Caco-2 (cell line): ENCODE measurements around the gene NDUFS7. TPM values are rescaled to one million over a fixed set of nuclear protein-coding genes. Genes with fewer than 3 reads are reported as not detected.

Experiments
- BruUV-seq: library from RNA; stranded (reverse); fragments of 400-500 nt; replicated peaks from 2 replicates; lab custom pipeline; 2021; lab: Mats Ljungman, UMichigan
- CTCF ChIA-PET: fragments of 300-600 bp; sonication (Branson Sonifier 250); formaldehyde crosslinking; loops from one replicate; lab custom pipeline; 2022; ENCODE audit warnings: antibody characterized with exemption; lab: Charles Lee
- POLR2A ChIA-PET: fragments of 300-600 bp; sonication (Branson Sonifier 250); formaldehyde crosslinking; loops from one replicate; lab custom pipeline; 2022; ENCODE audit warnings: antibody characterized with exemption; lab: Charles Lee
- DNase-seq, 2 experiments: peaks; one replicate each; pipeline versions ENCODE4 v3.0.0 to v3.0.0-alpha.2; 2020 to 2022
- H3K27me3 ChIP-seq: replicated peaks from 2 replicates; pipeline ENCODE4 v1.6.0; 2011; ENCODE audit warnings: low read length; ENCODE audit not compliant: control insufficient read depth, insufficient read depth
- H3K36me3 ChIP-seq: 2 replicates; pipeline ENCODE4 v1.5.1; 2011; ENCODE audit warnings: low read length; ENCODE audit not compliant: control insufficient read depth, insufficient read depth
- H3K4me1 ChIP-seq: fragments of 250-450 bp; sonication (Bioruptor Pico); 2 replicates; pipeline ENCODE4 v1.5.1; 2020; ENCODE audit warnings: mild to moderate bottlenecking
- H3K4me3 ChIP-seq: 2 replicates; pipeline ENCODE4 v1.5.1; 2011; ENCODE audit warnings: low read depth, mild to moderate bottlenecking, control low read depth, low read length
- H3K9me3 ChIP-seq: fragments of 250-450 bp; sonication (Bioruptor Pico); 2 replicates; pipeline ENCODE4 v1.5.1; 2020; ENCODE audit warnings: mild to moderate bottlenecking, moderate library complexity
- H3K27ac Mint-ChIP-seq: one replicate; pipeline ENCODE4 v1.8.0; 2022; ENCODE audit warnings: mixed read lengths; ENCODE audit not compliant: unreplicated experiment
- H3K27me3 Mint-ChIP-seq: one replicate; pipeline ENCODE4 v1.8.0; 2022; ENCODE audit warnings: mixed read lengths; ENCODE audit not compliant: insufficient read depth, unreplicated experiment
- H3K36me3 Mint-ChIP-seq: one replicate; pipeline ENCODE4 v1.8.0; 2022; ENCODE audit warnings: mild to moderate bottlenecking, mixed read lengths; ENCODE audit not compliant: insufficient read depth, unreplicated experiment
- H3K4me1 Mint-ChIP-seq: one replicate; pipeline ENCODE4 v1.8.0; 2022; ENCODE audit warnings: low read depth, mixed read lengths; ENCODE audit not compliant: unreplicated experiment
- H3K4me3 Mint-ChIP-seq: one replicate; pipeline ENCODE4 v1.8.0; 2022; ENCODE audit warnings: mild to moderate bottlenecking, moderate library complexity, mixed read lengths; ENCODE audit not compliant: unreplicated experiment
- H3K9me3 Mint-ChIP-seq: one replicate; pipeline ENCODE4 v1.8.0; 2022; ENCODE audit warnings: mixed read lengths; ENCODE audit not compliant: unreplicated experiment
- intact Hi-C: fragments of 100-400 bp; cut with micrococcal nuclease; formaldehyde crosslinking; loops from one replicate; pipeline ENCODE4 v1.10.0; 2022; ENCODE audit not compliant: unreplicated experiment
- total RNA-seq: library from RNA; stranded (reverse); gene quantifications from 2 replicates; pipeline ENCODE4 v1.2.3, GENCODE V29; 2022
- TF ChIP-seq, protein P1 (sequence below), 2 experiments: fragments of 200-600 bp in 1 of 2; IDR thresholded peaks; 1 replicate in 1 of 2; 2 replicates in 1 of 2; pipeline versions ENCODE4 v1.5.1 to v1.8.0; 2011 to 2022; ENCODE audit warnings: antibody characterized with exemption in 1 of 2, control low read depth in 1 of 2, inconsistent platforms in 1 of 2, low read depth in 1 of 2, low read length in 1 of 2, mild to moderate bottlenecking in 1 of 2, moderate library complexity in 1 of 2; ENCODE audit not compliant: insufficient read depth in 1 of 2, severe bottlenecking in 1 of 2, unreplicated experiment in 1 of 2

The NDUFS7 gene
- total RNA-seq, 1 experiment from 2014 or later: 111 TPM

- H3K36me3 ChIP-seq: no peaks in the 10 kb centered on the region; the same call in 1 of the 2 replicates
- intact Hi-C loops: loop anchor here (2.0 kb wide), 1 partner anchor 52 kb away; the partner anchor contains the start of gene DAZAP1
- peak overlapping the region; percentile 94 for H3K4me3 ChIP-seq
- Mint-ChIP-seq H3K4me1 (peaks cover 5% of the 10 kb centered on the region), H3K36me3 (peaks cover 45% of the 10 kb centered on the region), H3K27ac (peak overlapping the region; percentile 93), H3K27me3 (no peaks in the 10 kb centered on the region), H3K4me3 (peak overlapping the region; percentile 77), H3K9me3 (no peaks in the 10 kb centered on the region)
- no TSS peak for BruUV-seq
- TF ChIP-seq, protein P1, sequence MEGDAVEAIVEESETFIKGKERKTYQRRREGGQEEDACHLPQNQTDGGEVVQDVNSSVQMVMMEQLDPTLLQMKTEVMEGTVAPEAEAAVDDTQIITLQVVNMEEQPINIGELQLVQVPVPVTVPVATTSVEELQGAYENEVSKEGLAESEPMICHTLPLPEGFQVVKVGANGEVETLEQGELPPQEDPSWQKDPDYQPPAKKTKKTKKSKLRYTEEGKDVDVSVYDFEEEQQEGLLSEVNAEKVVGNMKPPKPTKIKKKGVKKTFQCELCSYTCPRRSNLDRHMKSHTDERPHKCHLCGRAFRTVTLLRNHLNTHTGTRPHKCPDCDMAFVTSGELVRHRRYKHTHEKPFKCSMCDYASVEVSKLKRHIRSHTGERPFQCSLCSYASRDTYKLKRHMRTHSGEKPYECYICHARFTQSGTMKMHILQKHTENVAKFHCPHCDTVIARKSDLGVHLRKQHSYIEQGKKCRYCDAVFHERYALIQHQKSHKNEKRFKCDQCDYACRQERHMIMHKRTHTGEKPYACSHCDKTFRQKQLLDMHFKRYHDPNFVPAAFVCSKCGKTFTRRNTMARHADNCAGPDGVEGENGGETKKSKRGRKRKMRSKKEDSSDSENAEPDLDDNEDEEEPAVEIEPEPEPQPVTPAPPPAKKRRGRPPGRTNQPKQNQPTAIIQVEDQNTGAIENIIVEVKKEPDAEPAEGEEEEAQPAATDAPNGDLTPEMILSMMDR (IDR thresholded peaks at IDR 0.05; ENCODE audit: insufficient read depth in 1 of 2, low read depth in 1 of 2, low read length in 1 of 2, severe bottlenecking in 1 of 2, unreplicated experiment in 1 of 2): no peak
- H3K4me1 ChIP-seq: no peaks in the 10 kb centered on the region
- ChIA-PET POLR2A (interaction anchor here (0.5 to 1.3 kb wide), 7 partner anchors 9 to 1741 kb away, joined by 3 to 15 read pairs (median 6); partner anchors contain the start of gene CIRBP), CTCF (interaction anchor here (0.6 to 1.0 kb wide), 4 partner anchors 29 to 88 kb away, joined by 3 to 7 read pairs (median 5); no protein-coding TSS in a partner anchor)
- no peaks in the 10 kb centered on the region for H3K9me3 ChIP-seq
- no peaks in the 10 kb centered on the region for H3K27me3 ChIP-seq
- DNase-seq: no peak
Observed at GRCh38 chr19:1354970-1355567, 28.6 kb upstream of the NDUFS7 start.

DNA sequence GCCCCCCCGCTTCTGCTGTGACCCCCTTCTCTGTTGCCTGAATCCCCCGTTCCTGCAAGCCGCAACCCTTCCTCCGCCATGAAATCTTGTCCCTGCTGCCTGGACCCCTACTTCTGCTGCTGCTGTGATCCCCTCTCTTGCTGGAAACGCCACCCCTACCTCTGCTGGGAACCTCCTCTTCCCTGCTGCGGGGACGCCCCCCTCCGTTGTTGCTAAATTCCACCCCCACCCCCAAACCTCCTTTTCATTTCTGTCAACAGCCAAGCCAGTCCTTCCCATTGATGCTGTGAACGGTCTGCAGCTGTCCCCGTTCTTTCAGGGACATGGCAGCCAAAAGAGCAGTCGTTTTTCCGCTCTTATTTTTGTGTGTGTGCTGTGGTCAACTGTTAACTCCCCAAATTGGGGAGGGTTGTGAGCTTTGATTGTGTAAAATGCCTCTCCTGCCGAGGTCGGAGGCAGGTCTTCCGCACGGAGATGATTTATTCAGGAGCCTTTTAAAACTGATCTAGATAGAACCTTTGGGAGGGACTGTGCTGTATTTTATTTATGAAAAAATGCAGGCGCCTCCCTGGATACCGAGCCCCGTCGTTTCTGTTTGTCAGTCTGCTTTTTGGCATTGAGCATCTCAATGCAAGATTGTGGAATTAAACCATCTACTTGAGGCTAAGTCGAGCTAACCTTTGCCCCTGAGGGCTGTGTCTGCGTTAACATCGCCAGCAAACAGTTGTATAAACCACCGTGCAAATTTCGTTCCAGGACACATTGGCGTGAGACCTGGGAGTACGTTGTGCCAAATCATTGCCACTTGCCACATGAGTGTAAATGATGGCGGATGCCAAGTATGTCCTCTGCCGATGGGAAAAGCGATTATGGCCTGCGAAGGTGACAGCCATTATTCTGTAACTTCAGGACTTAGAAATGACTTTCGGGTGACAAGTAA lies 27.9 kb upstream of the NDUFS7 start:
- BruUV-seq: no TSS peak
- H3K4me3 ChIP-seq: peak overlapping the region; percentile 94
- H3K4me1 Mint-ChIP-seq: peaks cover 5% of the 10 kb centered on the region
- no peaks in the 10 kb centered on the region for H3K9me3 Mint-ChIP-seq
- POLR2A ChIA-PET: no interaction called here
- H3K4me1 ChIP-seq: no peaks in the 10 kb centered on the region
- peak overlapping the region; percentile 77 for H3K27ac Mint-ChIP-seq
- peaks cover 45% of the 10 kb centered on the region for H3K36me3 Mint-ChIP-seq
- CTCF ChIA-PET: interaction anchor here (0.6 kb wide), 1 partner anchor 52 kb away, joined by 4 read pairs; no protein-coding TSS in a partner anchor
- intact Hi-C loops: loop anchor here (2.0 kb wide), 1 partner anchor 51 kb away; the partner anchor contains the start of gene DAZAP1
- no peak for DNase-seq
- TF ChIP-seq, protein P1 (IDR thresholded peaks at IDR 0.05; ENCODE audit: insufficient read depth in 1 of 2, low read depth in 1 of 2, low read length in 1 of 2, severe bottlenecking in 1 of 2, unreplicated experiment in 1 of 2): no peak
- H3K36me3 ChIP-seq: no peaks in the 10 kb centered on the region; the same call in 1 of the 2 replicates
- no peaks in the 10 kb centered on the region for H3K27me3 Mint-ChIP-seq
- H3K27me3 ChIP-seq: no peaks in the 10 kb centered on the region
- no peaks in the 10 kb centered on the region for H3K9me3 ChIP-seq
- H3K4me3 Mint-ChIP-seq: peak overlapping the region; percentile 77

DNA sequence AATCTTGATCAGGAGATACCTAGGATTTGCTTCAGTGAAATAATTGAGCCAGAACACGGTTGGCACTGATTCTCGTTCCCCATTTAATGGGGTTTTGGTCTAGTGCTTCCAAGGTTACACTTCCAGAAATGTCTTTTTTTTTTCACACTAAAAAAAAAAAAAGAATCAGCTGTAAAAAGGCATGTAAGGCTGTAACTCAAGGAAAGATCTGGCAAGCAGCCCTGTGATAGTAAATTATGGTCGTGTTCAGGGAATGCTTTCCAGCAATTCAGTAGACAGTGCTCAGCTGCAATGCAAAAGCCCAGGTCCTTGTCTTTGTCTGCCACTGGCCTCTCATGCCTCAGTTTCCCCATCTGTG lies 27.2 kb upstream of the NDUFS7 start:
- no peaks in the 10 kb centered on the region for H3K9me3 Mint-ChIP-seq
- POLR2A ChIA-PET: interaction anchor here (0.6 kb wide), 1 partner anchor 603 kb away, joined by 4 read pairs; no protein-coding TSS in a partner anchor
- H3K36me3 ChIP-seq: peaks cover 1% of the 10 kb centered on the region; the same call in 1 of the 2 replicates
- peaks cover 5% of the 10 kb centered on the region for H3K4me1 Mint-ChIP-seq
- peaks cover 47% of the 10 kb centered on the region for H3K36me3 Mint-ChIP-seq
- no peaks in the 10 kb centered on the region for H3K27me3 Mint-ChIP-seq
- H3K27ac Mint-ChIP-seq: no peak overlapping the region
- TF ChIP-seq, protein P1 (IDR thresholded peaks at IDR 0.05; ENCODE audit: insufficient read depth in 1 of 2, low read depth in 1 of 2, low read length in 1 of 2, severe bottlenecking in 1 of 2, unreplicated experiment in 1 of 2): no peak
- peak overlapping the region; percentile 77 for H3K4me3 Mint-ChIP-seq
- no peak overlapping the region for H3K4me3 ChIP-seq
- no peaks in the 10 kb centered on the region for H3K27me3 ChIP-seq
- intact Hi-C loops: no loop called here
- CTCF ChIA-PET: no interaction called here
- H3K4me1 ChIP-seq: no peaks in the 10 kb centered on the region
- H3K9me3 ChIP-seq: no peaks in the 10 kb centered on the region
- DNase-seq: no peak
- no TSS peak for BruUV-seq
